Measurements from ENCODE around the gene BOD1.

The BOD1 gene

DNA sequence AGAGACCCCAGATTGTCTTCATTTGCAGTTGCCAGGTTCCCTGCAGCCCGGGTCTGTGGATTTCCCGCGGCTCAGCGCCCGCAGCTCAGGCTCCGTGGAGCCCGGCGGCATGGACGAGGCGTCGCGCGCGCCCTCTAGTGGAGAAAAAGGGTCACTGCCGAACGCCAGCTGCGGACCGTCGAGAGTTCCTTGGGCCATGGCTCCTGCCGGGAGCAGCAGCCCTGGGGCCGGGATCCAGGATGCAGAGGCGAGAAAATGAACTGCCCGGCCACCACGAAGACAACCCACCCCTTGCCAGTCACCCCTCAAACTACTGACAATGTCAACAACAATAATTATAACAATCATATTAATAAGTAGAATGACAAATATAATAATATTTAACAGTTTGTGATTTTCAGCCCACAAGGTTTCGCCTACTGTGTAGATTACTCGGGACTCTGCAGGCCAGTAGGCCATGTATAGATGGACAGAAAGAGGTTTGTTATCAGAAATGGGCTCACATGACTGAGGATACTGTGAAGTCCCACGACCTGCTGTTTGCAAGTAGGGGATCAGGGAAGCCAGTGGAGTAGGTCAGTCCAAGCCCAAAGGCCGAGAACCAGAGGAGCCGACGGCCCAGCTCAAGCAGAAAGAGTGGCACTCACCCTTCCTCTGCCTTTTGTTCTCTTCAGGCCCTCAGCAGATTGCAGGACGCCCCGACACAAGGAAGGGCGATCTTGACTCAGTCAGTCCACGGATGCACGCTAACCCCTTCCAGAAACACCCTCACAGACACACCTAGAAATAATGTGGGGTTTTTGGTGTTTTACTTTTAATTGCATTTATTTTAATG lies 43.1 kb downstream of the BOD1 start:
- DNase-seq = peak; percentile 58

- DNase-seq = no peak
Observed at GRCh38 chr5:173572431-173573125, 43.9 kb downstream of the BOD1 start.

GRCh38 chr5:173570321-173571090 lies 45.9 kb downstream of the BOD1 start:
- no peak for DNase-seq

GRCh38 chr5:173568703-173569102 lies 47.7 kb downstream of the BOD1 start:
- DNase-seq = no peak

GRCh38 chr5:173568128-173568527 lies 48.3 kb downstream of the BOD1 start:
- DNase-seq = no peak

GRCh38 chr5:173567548-173567947 lies 48.9 kb downstream of the BOD1 start:
- DNase-seq = no peak

GRCh38 chr5:173565491-173566072 lies 50.9 kb downstream of the BOD1 start:
- no peak for DNase-seq

DNA sequence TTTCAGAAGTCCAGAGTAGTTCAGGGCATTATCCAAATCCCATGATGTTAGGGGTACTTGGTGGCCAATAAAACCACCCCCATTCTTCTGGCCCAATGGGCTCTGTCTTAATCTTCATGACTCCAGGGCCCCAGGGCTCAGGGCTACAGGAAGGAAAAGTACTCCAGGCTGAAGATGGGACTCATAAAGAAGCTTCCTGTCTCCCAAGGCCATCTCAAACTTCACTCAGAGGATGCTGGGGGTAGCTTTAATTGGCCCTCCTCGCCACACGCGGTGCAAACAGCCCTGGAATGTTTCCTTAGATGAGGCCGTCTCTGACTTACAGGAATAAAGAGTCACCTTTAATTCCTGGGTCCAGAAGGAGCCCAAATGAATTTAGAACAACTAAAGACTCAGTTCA lies 52.3 kb downstream of the BOD1 start:
- no peak for DNase-seq

GRCh38 chr5:173563246-173563645 lies 53.2 kb downstream of the BOD1 start:
- no peak for DNase-seq

- no peak for DNase-seq
Observed at GRCh38 chr5:173562451-173562850, 54.0 kb downstream of the BOD1 start.
